Nephron (organoid): ENCODE results near the gene CCR9.
"Not testable (repeated sequence)": the region's sequence is repeated elsewhere in the genome, so short reads cannot be mapped to it uniquely, and the experiment has no call there.

Experiments used
- H3K27ac Mint-ChIP-seq, 3 experiments: 2 replicates each; pipeline ENCODE4 v1.8.0; 2020; ENCODE audit warnings: mixed read lengths in 3 of 3, mild to moderate bottlenecking in 2 of 3, moderate library complexity in 1 of 3
- H3K27me3 Mint-ChIP-seq: 2 replicates; pipeline ENCODE4 v1.8.0; 2021; ENCODE audit warnings: low read depth, mild to moderate bottlenecking, moderate library complexity, mixed read lengths
- H3K36me3 Mint-ChIP-seq: 2 replicates; pipeline ENCODE4 v1.8.0; 2020; ENCODE audit warnings: low read depth, mixed read lengths
- H3K4me1 Mint-ChIP-seq: 2 replicates; pipeline ENCODE4 v1.8.0; 2020; ENCODE audit warnings: mixed read lengths
- H3K4me3 Mint-ChIP-seq, 3 experiments: 2 replicates each; pipeline ENCODE4 v1.8.0; 2020; ENCODE audit warnings: mild to moderate bottlenecking in 3 of 3, mixed read lengths in 3 of 3, moderate library complexity in 2 of 3
- H3K9me3 Mint-ChIP-seq: 2 replicates; pipeline ENCODE4 v1.8.0; 2020; ENCODE audit warnings: mixed read lengths
- CTCF ChIP-seq, 3 experiments: fragments of 200-600 bp; sonication (generic); IDR thresholded peaks; one replicate each; pipeline ENCODE4 v1.5.0; 2021; ENCODE audit warnings: antibody characterized with exemption in 3 of 3; ENCODE audit not compliant: unreplicated experiment in 3 of 3

CCR9 gene

GRCh38 chr3:45844616-45845015 lies 41.7 kb upstream of the CCR9 start:
- no peak overlapping the region for H3K27ac Mint-ChIP-seq
- no peak overlapping the region for H3K4me3 Mint-ChIP-seq
- no peaks in the 10 kb centered on the region for H3K36me3 Mint-ChIP-seq
- peaks cover 9% of the 10 kb centered on the region for H3K4me1 Mint-ChIP-seq
- peaks cover 45% of the 10 kb centered on the region for H3K27me3 Mint-ChIP-seq
- H3K9me3 Mint-ChIP-seq = no peaks in the 10 kb centered on the region
- TF ChIP-seq CTCF (IDR thresholded peaks at IDR 0.05; ENCODE audit: unreplicated experiment in 3 of 3) = no peak

DNA sequence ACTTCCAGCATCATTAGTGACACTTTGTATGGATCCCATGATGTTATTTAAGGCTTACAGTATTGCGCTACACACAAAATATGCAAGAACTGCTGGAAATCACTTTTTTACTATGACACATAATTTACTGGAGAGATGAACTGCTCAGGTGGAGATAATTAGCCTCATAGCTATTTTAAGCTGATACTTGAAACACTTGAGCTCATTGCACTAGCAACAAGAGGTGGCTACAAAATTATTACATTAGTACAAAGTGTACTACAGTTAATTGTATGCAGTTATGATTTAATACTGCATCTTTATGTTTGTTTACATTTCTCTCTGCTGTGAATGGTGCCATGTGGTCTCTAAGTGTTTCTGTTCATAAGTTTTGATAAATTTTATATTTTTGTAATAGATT lies 38.0 kb upstream of the CCR9 start:
- TF ChIP-seq CTCF (IDR thresholded peaks at IDR 0.05; ENCODE audit: unreplicated experiment in 3 of 3) = no peak

GRCh38 chr3:45852828-45853227 lies 33.5 kb upstream of the CCR9 start:
- H3K36me3 Mint-ChIP-seq = no peaks in the 10 kb centered on the region
- peaks cover 8% of the 10 kb centered on the region for H3K9me3 Mint-ChIP-seq
- H3K4me1 Mint-ChIP-seq = no peaks in the 10 kb centered on the region
- peaks cover 56% of the 10 kb centered on the region for H3K27me3 Mint-ChIP-seq
- H3K4me3 Mint-ChIP-seq = no peak overlapping the region
- no peak overlapping the region for H3K27ac Mint-ChIP-seq
- TF ChIP-seq CTCF (IDR thresholded peaks at IDR 0.05; ENCODE audit: unreplicated experiment in 3 of 3) = no peak

More for the DNA sequence above, 38.0 kb upstream of the CCR9 start:
- Mint-ChIP-seq H3K27ac (no peak overlapping the region), H3K27me3 (peaks cover 78% of the 10 kb centered on the region), H3K4me1 (no peaks in the 10 kb centered on the region), H3K36me3 (no peaks in the 10 kb centered on the region), H3K9me3 (no peaks in the 10 kb centered on the region), H3K4me3 (no peak overlapping the region)

DNA sequence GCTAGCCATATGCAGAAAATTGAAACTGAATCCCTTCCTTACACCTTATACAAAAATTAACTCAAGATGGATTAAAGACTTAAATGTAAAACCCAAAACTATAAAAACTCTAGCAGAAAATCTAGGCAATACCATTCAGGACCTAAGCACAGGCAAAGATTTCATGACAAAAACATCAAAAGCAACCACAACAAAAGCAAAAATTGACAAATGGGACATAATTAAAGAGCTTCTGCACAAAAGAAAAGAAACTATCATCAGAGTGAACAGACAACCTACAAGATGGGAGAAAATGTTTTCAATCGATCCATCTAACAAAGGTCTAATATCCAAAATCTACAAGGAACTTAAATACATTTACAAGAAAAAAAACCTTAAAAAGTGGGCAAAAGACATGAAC lies 30.0 kb upstream of the CCR9 start:
- H3K36me3 Mint-ChIP-seq, H3K4me3 Mint-ChIP-seq, H3K27ac Mint-ChIP-seq, H3K9me3 Mint-ChIP-seq, H3K4me1 Mint-ChIP-seq: not testable (repeated sequence)
- peaks cover 25% of the 10 kb centered on the region for H3K27me3 Mint-ChIP-seq

DNA sequence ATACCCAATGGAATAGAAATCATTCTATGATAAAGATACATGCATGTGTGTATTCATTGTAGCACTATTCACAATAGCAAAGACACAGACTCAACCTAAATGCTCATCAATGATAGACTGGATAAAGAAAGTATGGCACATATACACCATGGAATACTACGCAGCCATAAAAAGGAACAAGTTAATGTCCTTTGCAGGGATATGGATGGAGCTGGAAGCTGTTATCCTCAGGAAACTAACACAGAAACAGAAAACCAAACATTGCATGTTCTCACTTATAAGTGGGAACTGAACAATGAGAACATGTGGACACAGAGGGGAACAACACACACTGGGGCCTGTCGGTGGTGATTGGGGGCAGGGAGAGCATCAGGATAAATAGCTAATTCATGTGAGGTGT lies 29.3 kb upstream of the CCR9 start:
- H3K4me1 Mint-ChIP-seq, H3K4me3 Mint-ChIP-seq, H3K36me3 Mint-ChIP-seq, H3K27ac Mint-ChIP-seq, H3K9me3 Mint-ChIP-seq: not testable (repeated sequence)
- peaks cover 18% of the 10 kb centered on the region for H3K27me3 Mint-ChIP-seq

GRCh38 chr3:45858809-45859543 lies 27.4 kb upstream of the CCR9 start:
- H3K27me3 Mint-ChIP-seq = peaks cover 9% of the 10 kb centered on the region
- H3K27ac Mint-ChIP-seq = no peak overlapping the region
- no peak overlapping the region for H3K4me3 Mint-ChIP-seq
- H3K9me3 Mint-ChIP-seq = peaks cover 12% of the 10 kb centered on the region
- TF ChIP-seq CTCF (IDR thresholded peaks at IDR 0.05; ENCODE audit: unreplicated experiment in 3 of 3) = no peak
- H3K4me1 Mint-ChIP-seq = peaks cover 5% of the 10 kb centered on the region
- no peaks in the 10 kb centered on the region for H3K36me3 Mint-ChIP-seq

- H3K4me3 Mint-ChIP-seq = no peak overlapping the region
- H3K27me3 Mint-ChIP-seq = peaks cover 5% of the 10 kb centered on the region
- H3K27ac Mint-ChIP-seq = no peak overlapping the region
- no peaks in the 10 kb centered on the region for H3K36me3 Mint-ChIP-seq
- H3K4me1 Mint-ChIP-seq = peaks cover 5% of the 10 kb centered on the region
- no peak for TF ChIP-seq CTCF (IDR thresholded peaks at IDR 0.05; ENCODE audit: unreplicated experiment in 3 of 3)
- peaks cover 16% of the 10 kb centered on the region for H3K9me3 Mint-ChIP-seq
Measured at GRCh38 chr3:45860481-45860880, 25.9 kb upstream of the CCR9 start.
